Activated CD8-positive, alpha-beta memory T cell treated with anti-CD3 and anti-CD28 coated beads, Interleukin-2, amount 10 ng/mL, durations not matched to agents 7 days and 5 days (primary cell): ENCODE results near the gene SPPL2B. TPM values are rescaled to one million over a fixed set of nuclear protein-coding genes. Genes with fewer than 3 reads are reported as not detected.

Experiments used
- ATAC-seq: fragments of 150-1000 bp; cut with Tn5 transposase; one replicate; pipeline ENCODE4 v1.10.0; 2021; ENCODE audit warnings: moderate library complexity
- CTCF ChIA-PET: fragments of 350-600 bp; sonication (Branson Sonifier 250); formaldehyde crosslinking; loops from one replicate; lab custom pipeline; 2021; ENCODE audit warnings: antibody characterized with exemption; lab: Charles Lee
- DNase-seq: peaks from one replicate; pipeline ENCODE4 v3.0.0-alpha.2; 2020
- H3K27ac Mint-ChIP-seq: one replicate; pipeline ENCODE4 v1.8.0; 2021; ENCODE audit warnings: mild to moderate bottlenecking, mixed read lengths
- H3K27me3 Mint-ChIP-seq: one replicate; pipeline ENCODE4 v1.8.0; 2021; ENCODE audit warnings: mixed read lengths
- H3K36me3 Mint-ChIP-seq: one replicate; pipeline ENCODE4 v1.8.0; 2021; ENCODE audit warnings: mild to moderate bottlenecking, mixed read lengths
- H3K4me1 Mint-ChIP-seq: one replicate; pipeline ENCODE4 v1.8.0; 2021; ENCODE audit warnings: mixed read lengths
- H3K4me3 Mint-ChIP-seq: one replicate; pipeline ENCODE4 v1.8.0; 2021; ENCODE audit warnings: mild to moderate bottlenecking, moderate library complexity, mixed read lengths
- H3K9me3 Mint-ChIP-seq: one replicate; pipeline ENCODE4 v1.8.0; 2022; ENCODE audit warnings: low read depth, mixed read lengths
- total RNA-seq, 2 experiments: library from RNA; stranded (reverse); gene quantifications; one replicate each; pipeline ENCODE4 v1.2.3, GENCODE V29; 2021

The SPPL2B gene
- total RNA-seq, 2 experiments from 2014 or later = 63.2 to 72.4 TPM

DNA sequence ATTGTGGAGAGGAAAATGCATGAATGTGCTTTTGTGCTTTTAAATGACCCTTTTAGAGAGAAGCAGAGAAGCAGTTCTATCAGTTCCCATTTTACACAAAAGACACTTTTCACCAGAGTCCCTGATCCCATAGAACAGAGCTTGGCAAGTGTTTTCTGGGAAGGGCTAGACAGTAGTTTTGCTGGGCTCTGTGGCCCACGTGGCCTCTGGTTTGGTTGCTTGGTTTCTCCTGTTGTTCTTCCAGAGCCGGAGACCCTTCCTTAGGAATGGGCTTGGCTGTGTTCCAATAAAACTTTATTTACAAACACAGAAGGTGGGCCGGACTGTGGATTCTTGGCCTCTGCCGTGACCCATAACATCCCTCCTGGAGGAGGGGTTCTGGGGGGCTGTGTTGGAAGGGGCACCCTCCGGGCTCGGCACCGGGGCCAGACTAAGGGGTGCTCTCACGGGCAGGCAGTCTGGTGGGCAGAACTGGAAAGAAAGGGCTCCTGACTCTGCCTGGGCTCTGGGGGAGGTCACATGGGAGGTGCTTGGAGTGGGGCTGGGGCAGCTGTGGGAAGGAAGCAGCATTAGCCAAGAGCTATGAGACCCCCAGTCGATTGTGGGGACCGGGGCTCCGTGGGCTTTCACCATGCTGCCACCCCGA lies 3.2 kb downstream of the SPPL2B start:
- Mint-ChIP-seq H3K27me3 (no peaks in the 10 kb centered on the region), H3K9me3 (peaks cover 8% of the 10 kb centered on the region), H3K4me1 (peaks cover 42% of the 10 kb centered on the region), H3K27ac (no peak overlapping the region), H3K36me3 (peaks cover 11% of the 10 kb centered on the region), H3K4me3 (no peak overlapping the region)
- CTCF ChIA-PET = no interaction called here
- ATAC-seq = no peak
- no peak for DNase-seq

- Mint-ChIP-seq H3K4me3 (no peak overlapping the region), H3K27ac (peak overlapping the region; percentile 68), H3K4me1 (peaks cover 34% of the 10 kb centered on the region), H3K9me3 (peaks cover 8% of the 10 kb centered on the region), H3K27me3 (no peaks in the 10 kb centered on the region), H3K36me3 (peaks cover 9% of the 10 kb centered on the region)
- DNase-seq = peak; percentile 47
- CTCF ChIA-PET = no interaction called here
- no peak for ATAC-seq
Measured at GRCh38 chr19:2332341-2333026, 4.0 kb downstream of the SPPL2B start.

DNA sequence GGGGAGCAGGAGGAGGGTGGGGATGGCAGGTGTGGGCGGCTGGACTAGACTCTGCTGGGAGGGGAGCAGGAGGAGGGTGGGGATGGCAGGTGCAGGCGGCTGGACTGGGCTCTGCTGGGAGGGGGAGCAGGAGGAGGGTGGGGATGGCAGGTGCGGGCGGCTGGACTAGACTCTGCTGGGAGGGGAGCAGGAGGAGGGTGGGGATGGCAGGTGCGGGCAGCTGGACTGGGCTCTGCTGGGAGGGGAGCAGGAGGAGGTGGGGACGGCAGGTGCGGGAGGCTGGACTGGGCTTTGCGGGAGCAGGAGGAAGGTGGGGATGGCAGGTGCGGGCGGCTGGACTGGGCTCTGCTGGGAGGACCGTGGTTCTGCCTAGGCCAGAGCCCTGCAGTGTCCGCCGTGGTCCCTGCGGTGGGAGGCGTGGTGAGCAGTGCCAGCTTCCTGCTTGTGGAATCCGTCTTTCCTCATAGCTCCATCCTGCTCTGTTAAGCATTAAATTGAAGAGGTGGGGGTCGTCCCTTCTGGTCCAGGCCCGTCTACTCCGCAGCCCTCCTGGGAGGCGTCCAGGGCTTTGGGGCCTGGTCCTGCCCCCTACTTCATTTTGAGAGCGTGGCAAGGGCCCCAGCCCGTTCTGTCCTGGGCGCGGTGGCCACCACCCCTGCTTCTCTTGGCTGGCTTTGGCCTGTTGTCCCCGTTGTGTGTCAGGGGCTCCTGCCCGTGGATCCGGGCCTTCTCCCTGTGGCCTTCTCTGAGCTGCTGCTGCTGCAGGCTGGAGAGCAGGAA lies 4.7 kb downstream of the SPPL2B start:
- CTCF ChIA-PET = no interaction called here
- no peak for DNase-seq

DNA sequence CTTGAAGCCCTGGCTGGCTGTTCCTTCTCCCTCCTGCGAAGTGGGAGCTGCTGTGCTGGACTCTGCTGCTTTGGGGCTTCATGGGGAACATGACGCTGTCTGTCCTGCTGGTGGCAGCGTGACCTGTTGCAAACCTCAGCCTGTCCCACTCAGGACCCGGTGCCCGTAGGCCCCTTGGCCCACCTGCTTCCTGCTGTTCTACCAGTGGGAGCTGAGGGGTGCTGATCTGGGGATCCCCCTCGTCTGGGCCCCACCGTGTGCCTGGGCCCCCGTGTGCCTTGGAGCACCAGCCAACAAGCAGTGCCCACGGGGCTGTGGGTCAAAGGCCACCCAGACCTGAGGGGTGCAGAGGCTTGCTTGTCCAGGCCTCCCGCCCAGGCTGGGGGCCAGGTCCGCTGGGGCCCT lies 5.3 kb downstream of the SPPL2B start:
- Mint-ChIP-seq H3K4me1 (peaks cover 30% of the 10 kb centered on the region), H3K27ac (no peak overlapping the region), H3K27me3 (no peaks in the 10 kb centered on the region), H3K4me3 (no peak overlapping the region), H3K36me3 (peaks cover 7% of the 10 kb centered on the region), H3K9me3 (peaks cover 8% of the 10 kb centered on the region)
- ATAC-seq = no peak
- CTCF ChIA-PET = no interaction called here
- no peak for DNase-seq

More for the DNA sequence above, 4.7 kb downstream of the SPPL2B start:
- H3K4me1 Mint-ChIP-seq = peaks cover 30% of the 10 kb centered on the region
- no peak for ATAC-seq
- no peaks in the 10 kb centered on the region for H3K27me3 Mint-ChIP-seq
- H3K9me3 Mint-ChIP-seq = peaks cover 8% of the 10 kb centered on the region
- no peak overlapping the region for H3K27ac Mint-ChIP-seq
- H3K4me3 Mint-ChIP-seq = no peak overlapping the region
- peaks cover 7% of the 10 kb centered on the region for H3K36me3 Mint-ChIP-seq

- ATAC-seq (no peak), DNase-seq (no peak)
- Mint-ChIP-seq H3K27ac (no peak overlapping the region), H3K9me3 (peaks cover 8% of the 10 kb centered on the region), H3K36me3 (peaks cover 7% of the 10 kb centered on the region), H3K27me3 (no peaks in the 10 kb centered on the region), H3K4me3 (no peak overlapping the region), H3K4me1 (peaks cover 26% of the 10 kb centered on the region)
- CTCF ChIA-PET = no interaction called here
Measured at GRCh38 chr19:2334426-2334825, 5.9 kb downstream of the SPPL2B start.

DNA sequence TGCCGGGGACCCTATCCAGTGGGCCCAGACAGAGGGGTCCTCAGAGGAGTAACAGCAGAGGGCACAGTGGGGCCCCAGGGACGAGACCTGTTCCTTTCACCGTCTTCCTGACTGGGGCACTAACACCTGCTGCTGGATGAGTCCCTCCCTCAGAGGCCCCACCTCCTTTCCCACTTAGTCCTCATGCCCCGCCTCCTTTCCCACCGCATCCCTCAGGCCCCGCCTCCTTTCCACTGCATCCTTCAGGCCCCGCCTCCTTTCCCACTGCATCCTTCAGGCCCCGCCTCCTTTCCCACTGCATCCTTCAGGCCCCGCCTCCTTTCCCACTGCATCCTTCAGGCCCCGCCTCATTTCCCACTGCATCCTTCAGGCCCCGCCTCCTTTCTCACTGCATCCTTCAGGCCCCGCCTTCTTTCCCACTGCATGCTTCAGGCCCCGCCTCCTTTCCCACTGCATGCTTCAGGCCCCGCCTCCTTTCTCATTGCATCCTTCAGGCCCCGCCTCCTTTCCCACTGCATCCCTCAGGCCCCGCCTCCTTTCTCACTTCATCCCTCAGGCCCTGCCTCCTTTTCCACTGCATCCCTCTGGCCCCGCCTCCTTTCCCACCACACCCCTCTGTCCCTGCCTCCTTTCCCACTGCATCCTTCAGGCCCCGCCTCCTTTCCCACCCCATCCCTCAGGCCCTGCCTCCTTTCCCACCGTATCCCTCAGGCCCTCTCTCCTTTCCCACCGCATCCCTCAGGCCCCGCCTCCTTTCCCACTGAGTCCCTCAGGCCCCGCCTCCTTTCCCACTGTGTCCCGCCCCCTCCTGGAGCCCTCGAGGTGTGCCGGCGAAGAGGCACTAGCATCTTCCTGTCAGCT lies 6.7 kb downstream of the SPPL2B start:
- no peak for DNase-seq
- H3K27ac Mint-ChIP-seq = no peak overlapping the region
- CTCF ChIA-PET = interaction anchor here (1.0 kb wide), 1 partner anchor 57 kb away, joined by 3 read pairs; no protein-coding TSS in a partner anchor

GRCh38 chr19:2335848-2336247 lies 7.4 kb downstream of the SPPL2B start:
- peaks cover 15% of the 10 kb centered on the region for H3K4me1 Mint-ChIP-seq
- no peak overlapping the region for H3K4me3 Mint-ChIP-seq
- no peaks in the 10 kb centered on the region for H3K27me3 Mint-ChIP-seq
- no peak overlapping the region for H3K27ac Mint-ChIP-seq
- peaks cover 8% of the 10 kb centered on the region for H3K9me3 Mint-ChIP-seq
- H3K36me3 Mint-ChIP-seq = peaks cover 7% of the 10 kb centered on the region
- ATAC-seq = peak; percentile 31
- no peak for DNase-seq
- CTCF ChIA-PET = interaction anchor here (1.0 kb wide), 1 partner anchor 56 kb away, joined by 3 read pairs; no protein-coding TSS in a partner anchor

More for the DNA sequence above, 6.7 kb downstream of the SPPL2B start:
- no peaks in the 10 kb centered on the region for H3K27me3 Mint-ChIP-seq
- peaks cover 8% of the 10 kb centered on the region for H3K9me3 Mint-ChIP-seq
- no peak for ATAC-seq
- H3K4me1 Mint-ChIP-seq = peaks cover 21% of the 10 kb centered on the region
- no peak overlapping the region for H3K4me3 Mint-ChIP-seq
- peaks cover 7% of the 10 kb centered on the region for H3K36me3 Mint-ChIP-seq

DNA sequence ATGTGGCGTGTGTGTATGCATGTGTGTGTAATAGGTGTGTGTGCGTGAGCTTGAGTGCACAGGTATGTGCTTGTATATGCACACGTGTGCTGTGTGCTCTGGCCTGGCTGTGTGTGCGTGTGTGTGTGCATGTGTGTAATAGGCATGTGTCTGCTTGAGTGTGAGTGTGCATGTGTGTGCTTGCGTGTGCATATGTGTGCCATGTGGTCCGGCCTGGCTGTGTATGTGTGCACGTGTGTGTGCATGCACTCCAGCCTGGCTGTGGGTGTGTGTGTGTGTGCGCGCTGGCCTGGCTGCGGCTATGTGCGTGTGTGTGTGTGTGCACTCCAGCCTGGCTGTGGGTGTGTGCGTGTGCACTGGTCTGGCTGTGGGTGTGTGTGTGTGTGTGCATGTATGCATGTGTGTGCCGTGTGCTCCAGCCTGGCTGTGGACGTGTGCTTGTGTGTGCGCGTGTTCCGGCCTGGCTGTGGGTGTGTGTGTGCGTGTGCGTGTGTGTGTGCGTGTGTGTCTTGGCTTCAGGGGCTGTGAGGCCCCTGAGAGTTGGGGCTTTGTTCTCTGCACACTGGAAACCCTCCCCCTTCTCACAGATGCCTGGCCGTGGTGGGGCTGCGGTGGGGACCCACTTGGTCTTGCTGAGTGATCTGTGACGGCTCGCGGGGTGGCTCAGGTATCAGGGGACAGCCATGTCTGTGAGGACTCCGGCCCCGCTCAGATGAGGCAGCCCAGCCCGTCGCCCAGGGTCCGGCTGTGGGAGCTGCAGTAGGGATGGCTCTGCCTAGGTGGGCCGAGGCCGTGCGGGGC lies 8.2 kb downstream of the SPPL2B start:
- DNase-seq (no peak), ATAC-seq (no peak)
- Mint-ChIP-seq H3K36me3 (peaks cover 7% of the 10 kb centered on the region), H3K27ac (no peak overlapping the region), H3K4me3 (no peak overlapping the region), H3K4me1 (peaks cover 7% of the 10 kb centered on the region), H3K27me3 (no peaks in the 10 kb centered on the region), H3K9me3 (peaks cover 8% of the 10 kb centered on the region)
- CTCF ChIA-PET = interaction anchor here (1.0 to 1.1 kb wide), 2 partner anchors 55 to 274 kb away, joined by 3 read pairs; no protein-coding TSS in a partner anchor

DNA sequence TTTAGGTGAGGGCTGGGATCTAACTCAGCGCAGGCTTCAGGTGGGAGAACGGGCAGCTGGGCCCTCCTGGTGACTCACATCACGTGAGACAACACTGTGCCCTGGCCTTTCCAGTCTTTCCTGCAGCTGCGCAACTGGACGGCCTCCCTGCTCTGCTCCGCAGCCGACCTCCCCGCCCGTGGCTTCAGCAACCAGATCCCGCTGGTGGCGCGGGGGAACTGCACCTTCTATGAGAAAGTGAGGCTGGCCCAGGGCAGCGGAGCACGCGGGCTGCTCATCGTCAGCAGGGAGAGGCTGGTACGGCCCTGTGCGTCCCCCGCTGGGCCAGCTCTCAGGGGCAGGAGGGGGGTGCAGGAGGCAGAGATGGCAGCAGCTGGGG lies 8.8 kb downstream of the SPPL2B start:
- no peak for ATAC-seq
- CTCF ChIA-PET = interaction anchor here (1.1 kb wide), 1 partner anchor 274 kb away, joined by 3 read pairs; no protein-coding TSS in a partner anchor

DNA sequence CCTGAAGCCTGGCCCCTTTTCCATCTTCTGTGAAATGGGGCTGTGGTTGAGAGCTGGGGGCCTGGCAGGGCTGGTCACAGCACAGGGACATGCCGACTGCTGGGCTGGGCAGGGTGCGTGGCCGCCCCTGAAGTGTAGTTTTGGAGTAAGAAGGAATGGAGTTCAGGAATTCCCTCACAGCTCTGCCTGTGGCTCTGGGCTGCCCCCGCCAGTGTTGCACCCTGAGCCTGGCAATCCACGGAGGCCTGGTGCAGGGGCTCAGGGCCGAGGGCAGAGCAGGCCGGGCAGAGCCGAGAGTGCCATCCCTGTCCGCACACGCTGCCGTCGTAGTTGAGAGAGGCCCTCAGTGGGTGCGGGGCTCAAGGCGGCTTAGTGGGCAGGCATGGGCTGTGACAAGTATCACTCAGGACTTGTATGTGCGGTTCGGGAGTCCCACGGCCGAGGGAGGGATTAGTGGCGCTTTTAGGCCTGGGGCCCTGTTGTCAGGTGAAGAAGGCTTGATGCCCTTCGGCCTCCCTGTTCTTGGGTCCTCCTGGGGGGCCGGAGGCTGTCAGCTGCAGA lies 9.7 kb downstream of the SPPL2B start:
- peaks cover 8% of the 10 kb centered on the region for H3K9me3 Mint-ChIP-seq
- CTCF ChIA-PET = interaction anchor here (1.1 kb wide), 1 partner anchor 273 kb away, joined by 3 read pairs; no protein-coding TSS in a partner anchor
- DNase-seq (no peak), ATAC-seq (no peak)
- H3K27me3 Mint-ChIP-seq = no peaks in the 10 kb centered on the region
- peaks cover 7% of the 10 kb centered on the region for H3K36me3 Mint-ChIP-seq
- no peak overlapping the region for H3K4me3 Mint-ChIP-seq
- H3K4me1 Mint-ChIP-seq = peaks cover 4% of the 10 kb centered on the region
- no peak overlapping the region for H3K27ac Mint-ChIP-seq

More for the DNA sequence above, 8.8 kb downstream of the SPPL2B start:
- no peaks in the 10 kb centered on the region for H3K27me3 Mint-ChIP-seq
- peaks cover 8% of the 10 kb centered on the region for H3K9me3 Mint-ChIP-seq
- no peak overlapping the region for H3K4me3 Mint-ChIP-seq
- peaks cover 4% of the 10 kb centered on the region for H3K4me1 Mint-ChIP-seq
- H3K36me3 Mint-ChIP-seq = peaks cover 7% of the 10 kb centered on the region
- no peak overlapping the region for H3K27ac Mint-ChIP-seq
- no peak for DNase-seq

DNA sequence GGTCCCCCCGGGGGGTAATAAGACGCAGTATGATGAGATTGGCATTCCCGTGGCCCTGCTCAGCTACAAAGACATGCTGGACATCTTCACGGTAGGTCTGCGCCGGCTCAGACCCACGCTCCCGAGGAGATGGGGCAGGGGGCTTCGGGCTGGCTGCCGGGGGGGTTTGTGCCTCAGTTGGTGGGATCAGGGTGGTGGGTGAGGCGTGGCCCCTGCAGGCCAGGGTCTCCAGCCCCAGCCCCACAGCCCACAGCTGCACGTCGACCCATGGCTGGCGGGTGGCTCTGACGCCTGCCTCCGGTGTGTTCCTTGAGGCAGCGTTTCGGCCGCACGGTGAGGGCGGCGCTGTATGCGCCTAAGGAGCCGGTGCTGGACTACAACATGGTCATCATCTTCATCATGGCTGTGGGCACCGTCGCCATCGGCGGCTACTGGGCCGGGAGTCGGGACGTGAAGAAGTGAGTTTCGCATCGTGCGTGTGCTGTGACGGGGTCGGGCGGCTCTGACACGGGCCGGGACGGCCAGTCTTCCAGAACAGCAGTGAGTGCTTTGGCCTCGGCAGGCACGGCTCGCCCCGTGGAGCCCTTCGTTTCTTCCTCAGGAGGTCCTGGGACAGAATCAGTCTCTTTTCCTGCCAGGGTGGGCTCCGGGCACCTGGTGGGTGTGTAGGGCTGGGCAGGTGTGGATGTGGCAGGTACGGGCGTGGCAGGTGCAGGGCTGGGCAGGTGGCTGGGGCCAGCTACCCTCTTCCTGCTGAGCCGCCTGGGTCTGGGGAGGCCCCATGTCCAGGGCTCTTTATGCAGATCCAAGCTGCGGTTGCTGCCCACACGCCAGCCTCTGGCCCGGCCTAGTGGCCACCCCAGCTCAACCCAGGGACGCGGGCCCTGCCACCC lies 10.5 kb downstream of the SPPL2B start:
- Mint-ChIP-seq H3K9me3 (peaks cover 8% of the 10 kb centered on the region), H3K27me3 (no peaks in the 10 kb centered on the region), H3K4me1 (peaks cover 4% of the 10 kb centered on the region), H3K4me3 (no peak overlapping the region), H3K36me3 (peaks cover 7% of the 10 kb centered on the region), H3K27ac (no peak overlapping the region)
- DNase-seq (no peak), ATAC-seq (no peak)
- CTCF ChIA-PET = no interaction called here
